CD14-positive monocyte (primary cell): ENCODE results near the gene SEZ6L2. TPM values are rescaled to one million over a fixed set of nuclear protein-coding genes. Genes with fewer than 3 reads are reported as not detected.
A peak's percentile ranks its signal among the peaks of the same experiment; 100 is the strongest.

Source experiments
- DNase-seq, 3 donors: peaks; one replicate each; pipeline ENCODE4 v3.0.0-alpha.2; 2011 to 2022
- H2AFZ ChIP-seq: 2 replicates; pipeline ENCODE4 v1.6.0; 2012; ENCODE audit warnings: mild to moderate bottlenecking, low read depth, low read length, inconsistent platforms; ENCODE audit not compliant: insufficient read depth, poor library complexity, severe bottlenecking
- H3K27ac ChIP-seq, 2 donors: 1 replicate in 1 of 2; 2 replicates in 1 of 2; pipeline ENCODE4 v1.5.1; 2012 to 2013; ENCODE audit warnings: low read length in 2 of 2, control low read depth in 1 of 2, inconsistent platforms in 1 of 2, low read depth in 1 of 2, mild to moderate bottlenecking in 1 of 2
- H3K27me3 ChIP-seq, 2 donors: one replicate each; pipeline versions ENCODE4 v1.6.0 to v1.6.1; 2011 to 2013; ENCODE audit warnings: low read length in 2 of 2; ENCODE audit not compliant: control insufficient read depth in 2 of 2, insufficient read depth in 2 of 2
- H3K36me3 ChIP-seq, 2 donors: replicated peaks in 1 of 2; 1 replicate in 1 of 2; 2 replicates in 1 of 2; pipeline versions ENCODE4 v1.5.1 to v1.6.1; 2012 to 2013; ENCODE audit warnings: low read length in 2 of 2, control low read depth in 1 of 2, inconsistent platforms in 1 of 2, mild to moderate bottlenecking in 1 of 2; ENCODE audit not compliant: insufficient read depth in 2 of 2, control insufficient read depth in 1 of 2
- H3K4me1 ChIP-seq, 2 donors: 1 replicate in 1 of 2; 2 replicates in 1 of 2; pipeline versions ENCODE4 v1.5.1 to v1.6.1; 2012 to 2013; ENCODE audit warnings: low read length in 2 of 2, control low read depth in 1 of 2, inconsistent platforms in 1 of 2, mild to moderate bottlenecking in 1 of 2, moderate library complexity in 1 of 2; ENCODE audit not compliant: insufficient read depth in 2 of 2, control insufficient read depth in 1 of 2
- H3K4me2 ChIP-seq: replicated peaks from 2 replicates; pipeline ENCODE3; 2012; ENCODE audit warnings: low read length, moderate library complexity, mild to moderate bottlenecking; ENCODE audit not compliant: poor library complexity, severe bottlenecking; ENCODE audit errors: extremely low read depth
- H3K4me3 ChIP-seq, 3 experiments: fragments of 200-600 bp in 1 of 3; sonication (generic) in 1 of 3; replicated peaks in 1 of 3; 1 replicate in 2 of 3; 2 replicates in 1 of 3; pipeline ENCODE4 v1.5.1; 2011 to 2013; ENCODE audit warnings: low read length in 3 of 3, mild to moderate bottlenecking in 3 of 3, control low read depth in 2 of 3, low read depth in 2 of 3, inconsistent platforms in 1 of 3, moderate library complexity in 1 of 3
- H3K79me2 ChIP-seq: 2 replicates; pipeline ENCODE4 v1.6.0; 2012; ENCODE audit warnings: mild to moderate bottlenecking, control low read depth, inconsistent platforms, low read length, moderate library complexity; ENCODE audit not compliant: insufficient read depth
- H3K9ac ChIP-seq: 2 replicates; pipeline ENCODE4 v1.6.0; 2017; ENCODE audit warnings: low read length, mild to moderate bottlenecking; ENCODE audit not compliant: insufficient read depth, poor library complexity, severe bottlenecking
- H3K9me3 ChIP-seq, 2 donors: replicated peaks in 1 of 2; 1 replicate in 1 of 2; 2 replicates in 1 of 2; pipeline versions ENCODE4 v1.5.1 to v1.6.1; 2012 to 2013; ENCODE audit warnings: low read length in 2 of 2, control low read depth in 1 of 2; ENCODE audit not compliant: control insufficient read depth in 1 of 2, insufficient read depth in 1 of 2
- H4K20me1 ChIP-seq: 2 replicates; pipeline ENCODE4 v1.6.0; 2012; ENCODE audit warnings: mild to moderate bottlenecking, low read length, control low read depth, moderate library complexity; ENCODE audit not compliant: insufficient read depth
- H3K27ac Mint-ChIP-seq, 7 donors: one replicate each; pipeline ENCODE4 v1.8.0; 2020; ENCODE audit warnings: mild to moderate bottlenecking in 7 of 7, mixed read lengths in 7 of 7, moderate library complexity in 6 of 7, inconsistent platforms in 2 of 7
- H3K27me3 Mint-ChIP-seq, 3 donors: one replicate each; pipeline ENCODE4 v1.8.0; 2021 to 2022; ENCODE audit warnings: low read depth in 3 of 3, mild to moderate bottlenecking in 3 of 3, mixed read lengths in 3 of 3, moderate library complexity in 3 of 3, inconsistent platforms in 1 of 3
- H3K36me3 Mint-ChIP-seq, 2 donors: one replicate each; pipeline ENCODE4 v1.8.0; 2020; ENCODE audit warnings: mixed read lengths in 2 of 2, inconsistent platforms in 1 of 2, mild to moderate bottlenecking in 1 of 2
- H3K4me1 Mint-ChIP-seq: one replicate; pipeline ENCODE4 v1.8.0; 2020; ENCODE audit warnings: mild to moderate bottlenecking, mixed read lengths
- H3K4me3 Mint-ChIP-seq, 2 donors: one replicate each; pipeline ENCODE4 v1.8.0; 2020; ENCODE audit warnings: mild to moderate bottlenecking in 2 of 2, mixed read lengths in 2 of 2, moderate library complexity in 1 of 2
- H3K9me3 Mint-ChIP-seq, 7 donors: one replicate each; pipeline ENCODE4 v1.8.0; 2020 to 2022; ENCODE audit warnings: mixed read lengths in 7 of 7, mild to moderate bottlenecking in 6 of 7, moderate library complexity in 6 of 7, inconsistent platforms in 2 of 7
- WGBS: methylation state at CpG from one replicate; pipeline ENCODE4 v1.1.5; 2013; ENCODE audit warnings: missing lambda C conversion rate; ENCODE audit not compliant: insufficient coverage; 5-methylcytosine and 5-hydroxymethylcytosine counted together
- intact Hi-C, 2 donors: fragments of 100-400 bp; cut with micrococcal nuclease; formaldehyde crosslinking; loops; one replicate each; pipeline versions ENCODE4 v1.15.0 to v1.15.1; 2023
- polyA plus RNA-seq, 3 donors: library from polyadenylated mRNA; depleted of rRNA in 1 of 3; unstranded in 2 of 3; stranded (reverse) in 1 of 3; fragments of 300-500 nt in 2 of 3; fragments of >200 nt in 1 of 3; fragmentation: Illumina TruSeq in 2 of 3; gene quantifications; 1 replicate in 2 of 3; 2 replicates in 1 of 3; pipeline ENCODE4 v1.2.3, GENCODE V29; 2012 to 2021
- TF ChIP-seq, protein P1 (sequence below): fragments of 200-600 bp; IDR thresholded peaks from one replicate; pipeline ENCODE4 v1.8.0; 2022; ENCODE audit warnings: antibody characterized with exemption, mild to moderate bottlenecking

The SEZ6L2 gene
- polyA plus RNA-seq, 3 donors = not detected

DNA sequence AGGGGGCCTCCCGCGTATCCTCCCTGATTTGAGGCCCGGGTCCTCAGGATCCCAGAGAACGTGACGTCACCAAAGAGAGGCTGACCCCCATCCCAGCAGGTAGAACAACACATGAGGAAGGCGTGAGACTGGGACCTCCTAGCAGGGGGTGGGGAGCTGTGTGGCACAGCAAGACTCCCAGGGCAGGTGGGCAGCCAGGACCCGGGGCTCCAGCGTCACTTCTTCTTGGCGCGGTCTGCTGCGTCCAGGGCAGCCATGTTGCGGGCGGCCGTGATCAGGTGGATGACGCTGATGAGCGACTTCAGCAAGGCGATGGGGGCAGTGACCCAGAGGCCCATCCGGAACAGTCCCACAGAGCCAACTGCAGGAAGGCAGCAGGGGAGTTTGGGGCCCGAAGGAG lies 40.4 kb downstream of the SEZ6L2 start:
- TF ChIP-seq, protein P1, sequence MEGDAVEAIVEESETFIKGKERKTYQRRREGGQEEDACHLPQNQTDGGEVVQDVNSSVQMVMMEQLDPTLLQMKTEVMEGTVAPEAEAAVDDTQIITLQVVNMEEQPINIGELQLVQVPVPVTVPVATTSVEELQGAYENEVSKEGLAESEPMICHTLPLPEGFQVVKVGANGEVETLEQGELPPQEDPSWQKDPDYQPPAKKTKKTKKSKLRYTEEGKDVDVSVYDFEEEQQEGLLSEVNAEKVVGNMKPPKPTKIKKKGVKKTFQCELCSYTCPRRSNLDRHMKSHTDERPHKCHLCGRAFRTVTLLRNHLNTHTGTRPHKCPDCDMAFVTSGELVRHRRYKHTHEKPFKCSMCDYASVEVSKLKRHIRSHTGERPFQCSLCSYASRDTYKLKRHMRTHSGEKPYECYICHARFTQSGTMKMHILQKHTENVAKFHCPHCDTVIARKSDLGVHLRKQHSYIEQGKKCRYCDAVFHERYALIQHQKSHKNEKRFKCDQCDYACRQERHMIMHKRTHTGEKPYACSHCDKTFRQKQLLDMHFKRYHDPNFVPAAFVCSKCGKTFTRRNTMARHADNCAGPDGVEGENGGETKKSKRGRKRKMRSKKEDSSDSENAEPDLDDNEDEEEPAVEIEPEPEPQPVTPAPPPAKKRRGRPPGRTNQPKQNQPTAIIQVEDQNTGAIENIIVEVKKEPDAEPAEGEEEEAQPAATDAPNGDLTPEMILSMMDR = no peak
- H4K20me1 ChIP-seq = peaks cover 23% of the 10 kb centered on the region
- H3K4me3 ChIP-seq = no peak overlapping the region
- peaks cover 0 to 3% (median 2%) of the 10 kb centered on the region in 3 donors for H3K27me3 Mint-ChIP-seq
- peak overlapping the region in 1 of 7 donors; percentile 66 for H3K27ac Mint-ChIP-seq
- no peak overlapping the region for H3K4me2 ChIP-seq
- no peak overlapping the region for H3K9ac ChIP-seq
- H3K36me3 Mint-ChIP-seq = peaks cover 33 to 40% of the 10 kb centered on the region in 2 donors
- 95% methylated on average over 17 of the region's 19 CpGs for WGBS
- no peaks in the 10 kb centered on the region for H3K9me3 ChIP-seq
- no peak overlapping the region for H3K27ac ChIP-seq
- H2AFZ ChIP-seq = no peak overlapping the region
- DNase-seq = no peak
- peaks cover 30 to 34% of the 10 kb centered on the region in 2 donors for H3K36me3 ChIP-seq
- H3K4me1 Mint-ChIP-seq = peaks cover 23% of the 10 kb centered on the region
- no peaks in the 10 kb centered on the region for H3K27me3 ChIP-seq
- no peak overlapping the region for H3K4me3 Mint-ChIP-seq
- H3K79me2 ChIP-seq = peaks cover 23% of the 10 kb centered on the region
- peaks cover 0 to 2% (median 0%) of the 10 kb centered on the region in 7 donors for H3K9me3 Mint-ChIP-seq
- intact Hi-C loops = no loop called here
- H3K4me1 ChIP-seq = peaks cover 13 to 24% of the 10 kb centered on the region in 2 donors

- peaks cover 9 to 19% of the 10 kb centered on the region in 2 donors for H3K4me1 ChIP-seq
- H3K9me3 ChIP-seq = no peaks in the 10 kb centered on the region
- H4K20me1 ChIP-seq = peaks cover 23% of the 10 kb centered on the region
- H3K27ac ChIP-seq = no peak overlapping the region
- DNase-seq = no peak
- peaks cover 0 to 3% (median 2%) of the 10 kb centered on the region in 3 donors for H3K27me3 Mint-ChIP-seq
- H3K36me3 Mint-ChIP-seq = peaks cover 33 to 40% of the 10 kb centered on the region in 2 donors
- H3K36me3 ChIP-seq = peaks cover 30 to 34% of the 10 kb centered on the region in 2 donors
- H3K27me3 ChIP-seq = no peaks in the 10 kb centered on the region
- WGBS = 83% methylated on average over 1 of the region's 10 CpGs
- no peak overlapping the region for H3K9ac ChIP-seq
- no peak overlapping the region for H3K4me3 Mint-ChIP-seq
- H3K4me2 ChIP-seq = no peak overlapping the region
- no peak overlapping the region for H2AFZ ChIP-seq
- H3K27ac Mint-ChIP-seq = peak overlapping the region in 2 of 7 donors; percentile 14 to 25
- TF ChIP-seq, protein P1 = no peak
- H3K9me3 Mint-ChIP-seq = peaks cover 0 to 2% (median 0%) of the 10 kb centered on the region in 7 donors
- intact Hi-C loops = no loop called here
- peaks cover 23% of the 10 kb centered on the region for H3K79me2 ChIP-seq
- peaks cover 19% of the 10 kb centered on the region for H3K4me1 Mint-ChIP-seq
- no peak overlapping the region for H3K4me3 ChIP-seq
Measured at GRCh38 chr16:29858149-29858849, 41.1 kb downstream of the SEZ6L2 start.
